ENCODE measurements around the gene RFNG.

Gene RFNG

GRCh38 chr17:82076785-82077591 lies 25.4 kb upstream of the RFNG start:
- FAIRE-seq: no peak

GRCh38 chr17:82076018-82076784 lies 24.6 kb upstream of the RFNG start:
- FAIRE-seq: no peak

GRCh38 chr17:82073446-82073845 lies 21.8 kb upstream of the RFNG start:
- no peak for FAIRE-seq

GRCh38 chr17:82072827-82073226 lies 21.2 kb upstream of the RFNG start:
- FAIRE-seq: no peak

- FAIRE-seq: no peak
Observed at GRCh38 chr17:82070611-82071010, 19.0 kb upstream of the RFNG start.

- FAIRE-seq: no peak
Observed at GRCh38 chr17:82065638-82066303, 14.2 kb upstream of the RFNG start, which contains the start of gene DUS1L. TSS of gene DUS1L (minus strand) at chr17:82065804. CDS start at chr17:82065059, 745 bp downstream.

- no peak for FAIRE-seq
Observed at GRCh38 chr17:82065193-82065637, 13.6 kb upstream of the RFNG start.

GRCh38 chr17:82064433-82065192 lies 13.0 kb upstream of the RFNG start:
- FAIRE-seq: no peak

- no peak for FAIRE-seq
Observed at GRCh38 chr17:82063424-82064415, 12.1 kb upstream of the RFNG start.

GRCh38 chr17:82062984-82063368 lies 11.4 kb upstream of the RFNG start:
- FAIRE-seq: no peak

GRCh38 chr17:82062076-82062983 lies 10.7 kb upstream of the RFNG start:
- FAIRE-seq: no peak

GRCh38 chr17:82061047-82061925 lies 9.7 kb upstream of the RFNG start:
- no peak for FAIRE-seq

GRCh38 chr17:82060614-82061013 lies 9.0 kb upstream of the RFNG start:
- no peak for FAIRE-seq

GRCh38 chr17:82060001-82060380 lies 8.4 kb upstream of the RFNG start:
- FAIRE-seq: no peak

- FAIRE-seq: no peak
Observed at GRCh38 chr17:82059272-82060000, 7.8 kb upstream of the RFNG start.

- FAIRE-seq: no peak
Observed at GRCh38 chr17:82058855-82059249, 7.2 kb upstream of the RFNG start.

GRCh38 chr17:82058230-82058854 lies 6.7 kb upstream of the RFNG start:
- FAIRE-seq: no peak
